ENCODE data around the gene ZBTB32.

The ZBTB32 gene

DNA sequence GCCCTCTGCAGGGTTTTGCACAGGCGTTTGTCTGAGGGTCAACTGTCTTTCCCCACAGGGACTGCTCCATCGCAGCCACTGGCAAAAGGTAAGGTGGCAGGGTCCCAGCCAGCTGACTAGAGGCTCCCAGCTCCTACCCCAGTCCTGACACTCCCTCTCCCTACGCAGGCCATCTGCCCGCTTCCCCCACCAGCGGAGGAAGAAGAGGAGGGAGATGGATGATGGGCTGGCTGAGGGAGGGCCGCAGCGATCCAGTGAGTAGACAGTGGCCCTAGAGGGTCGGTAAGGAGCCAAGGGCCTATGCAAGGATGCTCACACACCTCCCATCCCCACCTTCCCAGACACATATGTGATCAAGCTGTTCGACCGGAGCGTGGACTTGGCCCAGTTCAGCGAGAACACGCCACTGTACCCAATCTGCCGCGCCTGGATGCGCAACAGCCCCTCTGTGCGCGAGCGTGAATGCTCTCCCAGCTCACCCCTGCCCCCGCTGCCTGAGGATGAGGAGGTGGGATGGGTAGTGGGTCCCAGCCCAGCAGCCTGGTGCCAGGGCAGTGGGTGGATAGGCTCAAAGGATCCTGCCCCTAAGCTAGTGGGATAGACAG is 48.5 kb downstream of the ZBTB32 start:
- no peak for DNase-seq (ENCODE audit: low spot score)

DNA sequence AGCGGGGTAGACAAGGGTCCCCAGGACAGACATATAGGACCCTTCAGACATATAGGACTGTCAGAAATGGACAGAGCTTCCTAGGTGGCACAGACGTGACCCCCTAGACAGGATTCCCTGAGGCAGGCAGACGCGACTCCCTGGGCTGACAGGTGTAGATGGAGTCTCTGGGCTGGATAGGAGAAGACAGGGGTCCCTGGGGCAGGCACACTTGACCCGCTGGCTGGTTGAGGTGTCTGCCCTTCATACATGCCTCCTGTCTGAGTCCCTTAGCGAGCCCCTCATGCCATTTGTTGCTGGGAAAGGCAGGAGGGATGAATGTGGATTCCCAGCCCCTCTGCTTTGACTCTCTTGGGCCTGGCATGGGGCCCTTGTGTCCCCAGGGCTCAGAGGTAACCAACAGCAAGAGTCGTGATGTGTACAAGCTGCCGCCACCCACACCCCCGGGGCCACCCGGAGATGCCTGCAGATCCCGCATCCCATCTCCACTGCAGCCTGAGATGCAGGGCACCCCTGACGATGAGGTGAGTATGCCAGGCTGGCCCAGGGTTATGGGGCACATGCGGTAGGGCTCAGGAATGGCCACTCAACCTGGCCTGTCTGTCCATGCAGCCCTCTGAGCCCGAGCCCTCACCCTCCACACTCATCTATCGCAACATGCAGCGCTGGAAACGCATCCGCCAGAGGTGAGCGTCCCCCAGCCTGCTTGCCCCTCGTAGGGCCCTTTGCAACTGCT is 49.4 kb downstream of the ZBTB32 start:
- no peak for DNase-seq (ENCODE audit: low spot score)

DNA sequence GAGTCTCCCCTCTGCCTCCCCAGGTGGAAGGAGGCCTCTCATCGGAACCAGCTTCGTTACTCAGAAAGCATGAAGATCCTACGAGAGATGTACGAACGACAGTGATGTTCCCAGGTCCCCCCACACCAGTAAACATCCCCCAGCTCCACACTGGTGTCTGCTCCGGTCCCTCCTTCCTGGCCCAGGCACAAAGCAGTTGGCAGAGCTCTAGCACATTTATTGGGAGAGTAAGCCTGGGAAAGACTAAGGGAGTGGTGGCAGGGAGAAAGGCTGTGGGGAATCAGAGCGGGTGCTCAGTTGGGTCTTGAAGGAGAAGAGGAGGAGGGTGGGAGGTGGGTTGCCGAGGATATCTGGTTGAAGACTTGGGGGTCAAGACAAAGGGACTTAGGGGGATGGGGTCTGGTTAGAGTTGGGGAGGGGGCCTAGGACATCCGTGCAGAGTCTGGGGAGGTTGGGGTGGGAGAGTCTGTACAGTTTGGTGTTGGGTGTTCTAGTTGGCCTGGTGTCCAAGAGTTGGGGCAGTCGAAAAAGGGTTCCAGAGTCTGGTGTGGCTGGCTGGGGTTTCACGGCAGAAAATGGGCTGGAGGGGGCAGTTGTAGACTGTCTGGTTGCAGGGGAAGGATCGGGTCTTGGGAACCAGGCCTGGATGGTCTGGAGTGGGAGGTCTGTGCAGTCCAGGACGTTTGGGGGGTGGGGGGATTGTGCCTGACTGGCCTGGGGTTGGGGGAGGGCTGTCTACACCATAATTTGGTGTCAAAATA is 50.2 kb downstream of the ZBTB32 start:
- DNase-seq (ENCODE audit: low spot score), result no peak

DNA sequence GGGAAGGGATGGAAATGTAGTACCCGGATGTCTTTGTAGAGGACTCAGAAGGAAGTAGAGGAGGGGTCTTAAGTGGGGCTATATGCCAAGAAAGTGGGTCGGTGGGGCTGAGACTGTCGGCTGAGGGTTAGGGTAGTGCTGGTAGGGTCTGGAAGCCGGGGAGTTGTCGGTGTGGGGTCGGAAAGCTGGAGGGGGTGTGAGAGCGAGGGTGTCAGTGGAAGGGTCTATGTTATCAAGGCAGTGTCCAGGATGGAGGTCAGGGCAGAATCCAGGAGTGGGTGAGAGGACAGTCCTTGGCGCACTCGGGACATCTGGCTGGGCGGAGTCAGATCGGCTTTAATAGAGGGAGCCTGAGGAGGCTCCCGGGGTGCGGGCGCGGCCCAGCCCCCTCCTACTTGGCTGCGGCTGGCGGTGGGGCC is 50.8 kb downstream of the ZBTB32 start:
- no peak for DNase-seq (ENCODE audit: low spot score)

DNA sequence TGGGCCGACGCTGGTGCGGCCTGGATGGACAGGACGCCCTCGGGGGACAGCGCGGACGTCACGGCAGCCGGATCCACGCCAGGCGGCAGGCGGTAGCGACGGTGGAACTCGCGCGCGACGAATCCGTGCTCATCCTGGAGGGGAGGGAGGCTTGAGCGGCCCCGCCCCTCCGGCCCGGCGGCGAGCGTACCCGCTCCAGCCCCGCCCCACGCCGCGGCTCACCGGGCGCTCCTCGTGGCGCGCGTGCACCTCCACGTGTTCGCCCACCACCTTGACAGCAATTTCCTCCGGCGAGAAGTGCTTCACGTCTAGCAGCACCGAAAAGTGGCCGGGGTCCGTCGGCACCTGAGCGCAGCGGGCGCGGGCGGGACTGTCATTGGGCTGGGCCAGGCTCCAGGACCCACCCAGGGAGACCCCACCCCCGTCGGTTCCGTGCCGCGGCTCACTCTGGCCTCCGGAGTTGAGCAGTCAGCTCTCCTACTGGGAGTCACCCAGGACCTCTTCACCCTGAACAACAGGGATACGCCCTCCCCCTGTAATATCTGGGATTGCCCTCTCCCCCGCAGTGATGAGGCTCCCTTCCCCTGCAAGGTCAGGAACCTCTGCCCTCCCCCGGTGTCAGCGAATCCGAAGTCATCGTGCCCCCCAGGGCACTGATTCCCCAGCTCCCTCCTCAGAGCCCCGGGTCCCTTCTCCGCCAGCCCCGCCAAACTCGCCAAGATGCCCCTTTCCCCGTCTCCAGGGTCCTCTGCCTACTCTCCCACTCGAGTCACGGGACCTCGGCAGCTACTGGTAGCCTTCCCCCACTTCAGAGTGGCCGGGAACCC is 51.4 kb downstream of the ZBTB32 start:
- DNase-seq (ENCODE audit: low spot score), result no peak

DNA sequence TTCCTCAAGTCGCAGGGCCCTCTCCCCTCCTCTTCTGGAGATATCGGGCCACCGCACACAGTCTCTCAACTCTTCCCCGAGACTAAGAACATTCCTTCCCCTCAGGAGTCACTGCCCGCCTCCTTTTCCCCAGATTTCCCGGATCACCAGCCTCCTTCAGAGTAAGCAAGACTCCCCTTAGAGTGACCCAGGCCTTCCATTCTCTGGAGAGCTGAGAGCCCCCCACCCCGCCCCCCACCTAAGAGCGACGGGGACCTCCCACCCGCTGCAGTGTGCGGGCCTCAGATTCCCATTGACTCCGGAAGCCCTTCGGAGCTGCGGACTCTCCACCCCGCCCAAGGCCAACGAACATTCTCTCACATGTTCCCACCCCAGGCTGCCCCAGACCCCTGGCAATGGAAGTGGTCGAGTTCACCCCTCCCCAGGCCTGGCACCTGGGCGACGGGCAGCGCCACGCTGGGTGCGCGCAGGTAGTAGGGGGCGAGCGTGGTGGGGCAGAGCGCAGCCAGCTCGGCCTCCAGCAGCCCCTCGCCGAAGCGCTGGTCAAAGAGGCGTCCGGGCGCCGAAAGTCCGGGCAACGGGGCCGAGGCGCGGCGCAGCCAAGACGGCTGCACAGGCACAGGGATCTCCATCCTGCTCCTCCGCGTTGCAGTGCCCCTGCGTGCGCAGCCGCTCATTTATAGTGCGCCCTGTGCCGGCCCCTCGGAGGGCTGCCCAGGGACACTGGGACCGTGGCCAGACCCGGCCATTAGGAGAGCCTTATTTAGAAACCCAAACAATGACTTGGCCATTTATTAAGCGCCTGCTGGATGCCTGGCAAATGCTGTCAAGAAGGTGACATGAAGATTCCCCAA is 52.2 kb downstream of the ZBTB32 start, which contains the start of gene HSPB6:
Gene HSPB6 (minus strand): TSS at position 653 of the 854 bp plus-strand sequence. CDS start 21 bp downstream, at position 632.
- DNase-seq (ENCODE audit: low spot score), result no peak

DNA sequence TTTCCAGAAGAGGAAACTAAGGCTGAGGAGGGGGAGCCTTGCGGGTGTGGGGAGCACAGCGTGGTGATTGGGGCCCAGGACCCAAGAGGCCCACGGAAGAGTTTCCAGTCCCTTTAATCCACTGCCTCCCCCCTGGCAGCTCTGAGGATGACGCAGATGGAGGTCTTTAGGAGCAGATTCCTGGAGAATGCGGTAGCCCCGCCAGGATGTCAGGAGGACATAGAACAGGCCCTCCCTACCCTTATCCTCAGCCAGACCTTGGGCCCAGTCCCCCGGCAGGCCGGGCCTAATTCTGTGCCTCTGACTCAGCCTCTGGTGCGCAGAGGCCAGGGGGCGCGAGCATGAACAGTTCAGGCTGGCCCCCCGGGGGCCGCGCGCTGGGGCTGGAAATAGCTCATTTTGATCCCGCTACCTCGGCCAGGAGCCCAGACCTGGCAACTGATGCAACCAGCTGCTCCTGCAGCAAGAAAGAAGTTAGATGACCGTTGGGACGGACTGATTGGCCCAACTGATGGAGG is 52.9 kb downstream of the ZBTB32 start:
- peak; percentile 67 for DNase-seq (ENCODE audit: low spot score)

DNA sequence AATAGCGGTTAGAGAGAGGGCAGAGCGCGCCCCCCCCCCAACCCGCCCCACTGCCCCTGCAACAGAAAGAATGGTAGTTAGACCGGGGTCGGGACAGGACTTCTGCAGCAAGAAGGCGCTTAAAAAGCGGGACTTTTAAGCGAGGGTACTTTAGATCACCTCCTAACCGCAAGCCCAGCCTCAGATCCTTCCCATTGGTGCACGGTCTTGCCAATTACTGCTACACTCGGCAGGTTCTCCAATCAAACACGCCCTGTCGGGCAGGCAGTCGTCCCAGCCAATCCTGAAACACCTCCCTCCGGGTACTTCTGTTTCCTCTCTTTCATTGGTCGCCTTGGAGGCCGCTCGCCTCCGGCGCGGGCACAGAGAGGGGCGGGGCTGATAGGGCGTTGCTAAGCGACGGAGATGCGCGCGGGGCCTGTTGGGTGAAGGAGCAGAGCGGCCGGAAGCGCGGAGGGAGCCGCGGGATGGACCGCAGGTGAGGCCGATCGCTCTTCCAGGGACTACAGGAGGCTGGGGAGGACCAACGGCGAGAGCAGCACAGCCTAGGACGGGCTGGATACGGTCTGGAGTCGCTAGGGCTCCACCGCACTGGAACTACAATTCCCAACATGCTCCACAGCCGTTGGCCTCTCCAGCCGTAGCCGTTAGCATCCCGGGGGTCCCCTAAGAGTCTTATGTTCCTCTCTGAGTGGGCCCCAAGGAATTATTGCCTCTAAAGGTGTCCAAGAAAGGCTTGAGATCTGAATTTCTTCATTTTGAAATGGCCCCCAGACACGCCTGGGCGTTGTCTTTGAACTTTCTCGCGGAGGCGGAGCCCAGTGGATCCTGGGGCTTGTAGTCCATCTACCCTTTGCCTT is 53.6 kb downstream of the ZBTB32 start, which contains the start of gene PROSER3:
Gene PROSER3 (plus strand): TSS at position 428 of the 860 bp plus-strand sequence. CDS start 40 bp downstream, at position 468.
- peak; percentile 100 for DNase-seq (ENCODE audit: low spot score)

DNA sequence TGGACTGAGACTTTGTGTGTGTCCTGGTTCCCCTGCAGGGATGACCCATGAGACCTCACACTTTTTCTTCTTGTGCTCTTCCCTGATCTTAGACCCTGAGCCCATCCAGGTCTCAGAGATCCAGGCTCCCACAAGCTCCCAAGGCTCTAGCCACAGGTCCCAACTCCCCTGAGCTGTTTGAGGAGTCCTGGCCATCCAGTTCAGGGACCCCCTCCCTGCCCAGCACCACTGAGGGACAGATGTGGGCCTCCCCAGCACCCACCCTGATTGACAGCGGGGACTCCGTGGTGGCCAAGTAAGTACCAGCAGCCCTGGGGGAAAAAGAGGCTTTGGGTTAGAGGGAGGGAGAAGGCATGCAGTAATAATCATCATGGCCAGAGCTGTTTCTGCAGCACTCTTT is 55.3 kb downstream of the ZBTB32 start:
- no peak for DNase-seq (ENCODE audit: low spot score)

DNA sequence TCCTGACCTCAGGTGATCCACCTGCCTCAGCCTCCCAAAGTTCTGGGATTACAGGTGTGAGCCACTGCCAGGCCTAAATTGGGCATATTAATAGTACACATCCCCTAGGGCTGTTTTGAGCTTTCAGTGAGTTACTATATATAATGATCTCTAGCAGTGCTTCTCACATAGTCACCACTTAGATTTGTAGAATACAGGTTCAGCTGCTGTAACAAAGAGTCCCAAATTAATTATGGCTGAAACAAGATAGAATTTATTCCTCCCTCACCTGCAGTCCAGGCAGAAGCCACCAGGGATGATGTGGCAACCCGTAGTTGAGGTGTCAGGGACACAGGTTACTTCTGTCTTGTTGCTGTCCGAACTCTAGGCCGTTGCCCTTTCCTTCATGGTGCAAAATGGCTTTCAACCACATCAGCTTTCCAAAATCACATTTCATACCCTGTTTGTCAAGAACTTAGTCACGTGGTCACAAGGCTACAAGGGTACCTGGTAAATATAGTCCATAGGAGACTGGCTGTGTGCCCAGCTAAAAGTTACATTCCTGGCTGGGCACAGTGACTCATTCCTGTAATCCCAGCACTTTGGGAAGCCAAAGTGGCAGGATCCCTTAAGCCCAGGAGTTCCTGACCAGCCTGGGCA is 56.5 kb downstream of the ZBTB32 start:
- peak; percentile 61 for DNase-seq (ENCODE audit: low spot score)

DNA sequence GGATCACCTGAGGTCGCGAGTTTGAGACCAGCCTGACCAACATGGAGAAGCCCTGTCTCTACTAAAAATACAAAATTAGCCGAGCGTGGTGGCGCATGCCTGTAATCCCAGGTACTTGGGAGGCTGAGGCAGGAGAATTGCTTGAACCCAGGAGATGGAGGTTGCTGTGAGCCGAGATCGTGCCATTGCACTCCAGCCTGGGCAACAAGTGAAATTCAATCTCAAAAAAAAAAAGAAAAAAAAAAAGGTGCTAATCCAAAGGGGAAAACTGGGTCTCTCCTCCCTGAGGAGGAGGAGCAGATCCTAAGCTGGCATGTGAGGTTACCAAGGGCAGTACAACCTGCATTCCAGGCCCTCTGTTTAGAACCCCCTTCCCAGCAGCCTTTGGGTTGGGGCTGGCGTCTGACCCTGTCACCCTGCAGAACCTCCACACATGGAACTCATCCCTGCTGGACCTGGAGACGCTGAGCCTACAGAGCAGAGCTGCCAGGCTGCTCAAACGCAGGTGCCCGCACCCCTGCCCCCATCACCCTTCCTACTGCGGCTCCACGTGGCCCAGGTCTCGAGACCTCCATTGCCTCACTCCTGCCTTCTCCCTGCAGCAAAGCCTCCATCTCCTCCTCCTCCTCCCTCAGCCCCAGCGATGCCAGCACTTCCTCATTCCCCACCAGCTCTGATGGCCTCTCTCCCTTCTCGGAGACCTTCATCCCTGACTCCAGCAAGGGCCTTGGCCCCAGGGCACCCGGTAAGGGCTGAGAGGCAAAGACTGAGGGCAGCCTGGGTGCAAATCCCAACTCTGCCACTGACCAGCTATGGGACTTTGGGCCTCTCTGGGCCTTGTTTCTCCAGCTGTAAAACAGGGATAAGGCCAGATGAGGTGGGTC is 60.3 kb downstream of the ZBTB32 start:
- no peak for DNase-seq (ENCODE audit: low spot score)
